ENCODE measurements around the gene PCTP. TPM values are rescaled to one million over a fixed set of nuclear protein-coding genes. Genes with fewer than 3 reads are reported as not detected.

PCTP gene
- total RNA-seq: 20.9 and 28.5 TPM in 2 replicates
- polyA plus RNA-seq: 23.4 and 29.1 TPM in 2 replicates

DNA sequence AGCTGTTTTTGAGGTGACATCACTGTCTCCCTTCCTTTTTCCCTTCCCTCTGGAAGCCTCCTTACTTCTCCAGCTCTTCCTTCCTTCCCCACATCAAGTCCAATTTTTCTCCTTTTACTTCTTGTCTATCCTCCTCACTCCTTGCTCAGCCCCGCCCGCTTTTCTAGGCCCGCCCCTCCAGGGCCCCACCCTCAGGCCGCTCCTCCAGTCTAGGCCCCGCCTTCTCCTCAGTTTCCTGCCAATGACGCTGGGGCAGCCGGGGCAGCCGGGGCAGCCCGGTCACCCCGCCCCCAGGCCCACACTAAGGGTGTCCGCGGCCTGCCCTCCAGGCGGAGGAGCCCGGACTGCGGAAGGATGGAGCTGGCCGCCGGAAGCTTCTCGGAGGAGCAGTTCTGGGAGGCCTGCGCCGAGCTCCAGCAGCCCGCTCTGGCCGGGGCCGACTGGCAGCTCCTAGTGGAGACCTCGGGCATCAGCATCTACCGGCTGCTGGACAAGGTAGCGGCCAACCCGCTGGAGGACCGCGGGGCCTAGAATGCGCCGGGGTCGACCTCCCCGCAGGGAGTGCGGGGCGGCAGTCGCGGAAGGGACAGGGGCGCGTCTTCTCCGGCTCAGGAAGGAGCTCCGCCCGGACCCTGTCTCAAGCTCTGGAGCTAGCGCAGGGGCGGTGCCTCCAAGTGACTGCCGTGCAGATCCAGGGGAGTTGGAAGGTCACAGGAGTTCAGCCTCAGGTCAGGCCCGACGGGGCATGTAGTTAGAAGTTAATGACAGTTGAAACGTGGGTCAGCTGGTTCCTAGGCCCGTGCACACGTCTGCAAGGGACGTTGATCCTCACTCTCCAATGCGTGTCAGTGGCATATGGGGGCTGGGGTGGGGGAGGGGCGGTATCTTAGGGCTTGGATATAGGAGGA, at the start of gene PCTP:
PCTP (plus strand) TSS at position 302 of the 908 bp plus-strand sequence; CDS start at position 355, 53 bp downstream.
- peaks cover 6% of the 10 kb centered on the region for H3K4me1 ChIP-seq (ENCODE audit: low read depth)
- no peaks in the 10 kb centered on the region for H3K36me3 ChIP-seq
- H3K27me3 ChIP-seq: no peaks in the 10 kb centered on the region
- H3K27ac ChIP-seq: peak within 1 kb of the TSS; percentile 80
- peak within 1 kb of the TSS; percentile 67 for H3K4me3 ChIP-seq
- H3K9me3 ChIP-seq (ENCODE audit: low read depth): no peaks in the 10 kb centered on the region
- peak; percentile 94 to 97 for DNase-seq (ENCODE audit: low read depth in 1 of 2, low spot score in 1 of 2)
- TF ChIP-seq, protein P1, sequence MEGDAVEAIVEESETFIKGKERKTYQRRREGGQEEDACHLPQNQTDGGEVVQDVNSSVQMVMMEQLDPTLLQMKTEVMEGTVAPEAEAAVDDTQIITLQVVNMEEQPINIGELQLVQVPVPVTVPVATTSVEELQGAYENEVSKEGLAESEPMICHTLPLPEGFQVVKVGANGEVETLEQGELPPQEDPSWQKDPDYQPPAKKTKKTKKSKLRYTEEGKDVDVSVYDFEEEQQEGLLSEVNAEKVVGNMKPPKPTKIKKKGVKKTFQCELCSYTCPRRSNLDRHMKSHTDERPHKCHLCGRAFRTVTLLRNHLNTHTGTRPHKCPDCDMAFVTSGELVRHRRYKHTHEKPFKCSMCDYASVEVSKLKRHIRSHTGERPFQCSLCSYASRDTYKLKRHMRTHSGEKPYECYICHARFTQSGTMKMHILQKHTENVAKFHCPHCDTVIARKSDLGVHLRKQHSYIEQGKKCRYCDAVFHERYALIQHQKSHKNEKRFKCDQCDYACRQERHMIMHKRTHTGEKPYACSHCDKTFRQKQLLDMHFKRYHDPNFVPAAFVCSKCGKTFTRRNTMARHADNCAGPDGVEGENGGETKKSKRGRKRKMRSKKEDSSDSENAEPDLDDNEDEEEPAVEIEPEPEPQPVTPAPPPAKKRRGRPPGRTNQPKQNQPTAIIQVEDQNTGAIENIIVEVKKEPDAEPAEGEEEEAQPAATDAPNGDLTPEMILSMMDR (IDR thresholded peaks at IDR 0.05; ENCODE audit: low read depth, low read length): peak; percentile 44

DNA sequence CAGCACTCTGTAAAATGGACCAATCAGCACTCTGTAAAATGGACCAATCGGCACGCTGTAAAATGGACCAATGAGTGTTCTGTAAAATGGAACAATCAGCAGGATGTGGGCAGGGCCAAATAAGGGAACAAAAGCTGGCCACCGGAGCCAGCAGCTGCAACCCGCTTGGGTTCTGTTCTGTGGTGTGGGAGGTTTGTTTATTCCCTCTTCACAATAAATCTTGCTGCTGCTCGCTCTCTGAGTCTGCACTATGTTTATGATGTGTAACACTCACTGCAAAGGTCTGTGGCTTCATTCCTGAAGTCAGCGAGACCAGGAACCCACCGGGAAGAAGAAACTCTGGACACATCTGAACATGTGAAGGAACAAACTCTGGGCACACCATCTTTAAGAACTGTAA, 48.7 kb upstream of the PCTP start:
- Histone ChIP-seq H3K4me1 (ENCODE audit: low read depth) (peaks cover 5% of the 10 kb centered on the region), H3K27ac (no peak overlapping the region), H3K36me3 (no peaks in the 10 kb centered on the region), H3K9me3 (ENCODE audit: low read depth) (no peaks in the 10 kb centered on the region), H3K4me3 (no peak overlapping the region), H3K27me3 (no peaks in the 10 kb centered on the region)
- no peak for DNase-seq (ENCODE audit: low read depth in 1 of 2, low spot score in 1 of 2)
- TF ChIP-seq, protein P1 (IDR thresholded peaks at IDR 0.05; ENCODE audit: low read depth, low read length): no peak

DNA sequence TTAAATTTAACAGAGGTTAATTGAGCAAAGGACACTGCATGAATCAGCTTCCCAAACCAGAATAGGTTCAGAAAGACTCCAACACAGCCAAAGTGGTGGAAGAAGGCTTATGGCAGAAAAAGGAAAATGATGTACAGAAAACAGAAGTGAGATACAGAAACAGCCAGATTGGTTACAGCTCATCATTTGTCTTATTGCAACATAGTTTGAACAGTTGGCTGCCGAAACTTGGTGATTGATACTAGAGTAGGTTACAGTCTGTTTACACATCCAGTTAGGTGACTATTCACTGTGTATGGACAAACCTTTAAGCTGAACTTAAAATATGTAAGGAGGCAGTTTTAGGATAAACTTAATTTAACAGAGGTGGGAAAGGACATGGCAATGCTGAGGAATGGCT, 46.5 kb upstream of the PCTP start:
- TF ChIP-seq, protein P1 (IDR thresholded peaks at IDR 0.05; ENCODE audit: low read depth, low read length): no peak
- Histone ChIP-seq H3K27ac (no peak overlapping the region), H3K27me3 (no peaks in the 10 kb centered on the region), H3K4me3 (no peak overlapping the region), H3K36me3 (no peaks in the 10 kb centered on the region), H3K4me1 (ENCODE audit: low read depth) (peaks cover 8% of the 10 kb centered on the region), H3K9me3 (ENCODE audit: low read depth) (no peaks in the 10 kb centered on the region)
- no peak for DNase-seq (ENCODE audit: low read depth in 1 of 2, low spot score in 1 of 2)

DNA sequence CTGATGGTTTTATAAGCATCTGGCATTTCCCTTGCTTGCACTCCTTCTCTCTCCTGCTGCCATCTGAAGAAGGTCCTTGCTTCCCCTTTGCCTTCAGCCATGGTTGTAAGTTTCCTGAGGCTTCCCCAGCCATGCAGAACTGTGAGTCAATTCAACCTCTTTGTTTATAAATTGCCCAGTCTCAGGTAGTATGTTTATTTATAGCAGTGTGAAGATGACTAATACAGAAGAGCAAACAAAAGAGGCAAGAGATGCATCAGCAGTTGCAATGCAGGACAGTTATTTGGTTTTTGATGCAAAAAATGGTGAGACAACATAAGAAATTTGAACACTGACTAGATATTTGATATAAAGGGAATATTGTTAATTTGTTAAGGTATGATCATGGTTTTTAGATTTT, 45.0 kb upstream of the PCTP start:
- Histone ChIP-seq H3K27ac (no peak overlapping the region), H3K9me3 (ENCODE audit: low read depth) (no peaks in the 10 kb centered on the region), H3K4me1 (ENCODE audit: low read depth) (peaks cover 8% of the 10 kb centered on the region), H3K27me3 (no peaks in the 10 kb centered on the region), H3K36me3 (no peaks in the 10 kb centered on the region), H3K4me3 (no peak overlapping the region)
- no peak for DNase-seq (ENCODE audit: low read depth in 1 of 2, low spot score in 1 of 2)
- TF ChIP-seq, protein P1 (IDR thresholded peaks at IDR 0.05; ENCODE audit: low read depth, low read length): no peak

DNA sequence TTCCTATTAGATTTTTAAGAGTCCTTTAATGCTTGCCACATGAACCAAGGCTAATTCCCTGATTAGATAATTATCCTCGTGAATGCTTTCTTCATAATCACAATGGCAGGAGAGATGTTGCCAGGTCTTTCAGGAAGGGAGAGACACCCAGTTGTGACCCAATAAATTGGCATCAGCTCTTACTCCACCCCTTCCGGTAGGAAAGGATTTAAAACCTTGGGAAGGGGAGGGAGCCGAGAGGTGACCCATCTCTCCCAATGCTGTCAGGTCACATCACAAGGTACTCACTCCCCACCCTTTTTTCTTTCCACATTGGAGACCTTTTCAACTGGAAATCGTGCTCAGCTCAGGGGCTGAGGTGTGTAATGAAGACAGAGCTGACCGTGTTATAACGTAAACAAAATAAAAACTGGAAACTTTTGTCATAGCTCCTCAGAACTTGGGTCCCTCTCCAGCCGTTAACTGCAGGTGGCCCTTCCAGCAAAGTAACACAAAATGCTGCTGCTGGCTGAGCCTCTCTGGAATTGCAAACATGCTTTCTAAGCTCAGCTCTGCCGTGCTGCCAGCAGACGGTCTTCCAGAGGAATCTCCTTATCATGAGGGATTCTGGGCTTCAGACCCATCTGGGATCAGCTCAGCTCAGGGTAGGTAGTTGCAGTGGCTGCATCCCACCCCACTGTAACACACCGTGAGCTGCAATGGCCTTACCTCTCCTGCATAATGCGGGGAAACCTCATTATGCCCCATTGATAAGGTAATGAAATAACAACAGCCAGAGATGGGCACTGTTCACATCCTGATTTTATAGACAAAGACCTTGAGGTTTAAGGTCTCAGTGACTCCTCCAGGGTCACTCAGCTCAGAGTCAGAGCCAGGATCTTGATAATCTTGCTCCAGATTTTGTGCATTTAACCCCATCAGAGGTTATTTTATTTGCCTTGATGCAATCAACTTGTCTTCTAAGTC, 43.8 kb upstream of the PCTP start:
- no peak overlapping the region for H3K27ac ChIP-seq
- no peaks in the 10 kb centered on the region for H3K27me3 ChIP-seq
- peaks cover 8% of the 10 kb centered on the region for H3K4me1 ChIP-seq (ENCODE audit: low read depth)
- H3K36me3 ChIP-seq: no peaks in the 10 kb centered on the region
- H3K4me3 ChIP-seq: no peak overlapping the region
- H3K9me3 ChIP-seq (ENCODE audit: low read depth): no peaks in the 10 kb centered on the region
- TF ChIP-seq, protein P1 (IDR thresholded peaks at IDR 0.05; ENCODE audit: low read depth, low read length): no peak
- peak in 1 of 2 donors; percentile 43 for DNase-seq (ENCODE audit: low read depth in 1 of 2, low spot score in 1 of 2)
